Neural progenitor cell (in vitro differentiated cells): ENCODE data around the gene GPR68. TPM values are rescaled to one million over a fixed set of nuclear protein-coding genes. Genes with fewer than 3 reads are reported as not detected.
A peak's percentile ranks its signal among the peaks of the same experiment; 100 is the strongest.

Experiments used
- DNase-seq: peaks from one replicate; pipeline ENCODE4 v3.0.0-alpha.2; 2016; ENCODE audit warnings: low spot score
- H2AFZ ChIP-seq: fragments of 200-600 bp; sonication (generic); replicated peaks from 2 replicates; pipeline ENCODE4 v1.6.1; 2016; ENCODE audit warnings: antibody characterized with exemption
- H3F3A ChIP-seq: fragments of 200-600 bp; sonication (generic); 2 replicates; pipeline ENCODE4 v1.6.1; 2016; ENCODE audit warnings: antibody characterized with exemption, low read depth
- H3K27ac ChIP-seq: fragments of 200-600 bp; sonication (generic); 2 replicates; pipeline ENCODE4 v1.5.1; 2016; ENCODE audit warnings: mild to moderate bottlenecking
- H3K27me3 ChIP-seq: fragments of 200-600 bp; sonication (generic); 2 replicates; pipeline ENCODE4 v1.6.1; 2016; ENCODE audit warnings: mild to moderate bottlenecking, moderate library complexity
- H3K36me3 ChIP-seq: fragments of 200-600 bp; sonication (generic); 2 replicates; pipeline ENCODE4 v1.5.1; 2016
- H3K4me1 ChIP-seq: fragments of 200-600 bp; sonication (generic); 2 replicates; pipeline ENCODE4 v1.6.1; 2016; ENCODE audit warnings: mixed run types
- H3K4me2 ChIP-seq: fragments of 200-600 bp; sonication (generic); 2 replicates; pipeline ENCODE4 v1.6.1; 2016
- H3K4me3 ChIP-seq: fragments of 200-600 bp; sonication (generic); 2 replicates; pipeline ENCODE4 v1.5.1; 2016
- H3K79me2 ChIP-seq: fragments of 200-600 bp; sonication (generic); 2 replicates; pipeline ENCODE4 v1.6.1; 2016; ENCODE audit warnings: low read depth
- H3K9ac ChIP-seq: fragments of 200-600 bp; sonication (generic); 2 replicates; pipeline ENCODE4 v1.6.1; 2016
- H3K9me3 ChIP-seq: fragments of 200-600 bp; sonication (generic); 2 replicates; pipeline ENCODE4 v1.5.1; 2016; ENCODE audit warnings: low read depth
- H4K20me1 ChIP-seq: fragments of 200-600 bp; sonication (generic); 2 replicates; pipeline ENCODE4 v1.6.1; 2016; ENCODE audit warnings: low read depth
- H3K27ac Mint-ChIP-seq: 3 replicates; pipeline ENCODE4 v1.8.0; 2021; ENCODE audit warnings: mixed read lengths
- H3K27me3 Mint-ChIP-seq: 2 replicates; pipeline ENCODE4 v1.8.0; 2022; ENCODE audit warnings: low read depth, mild to moderate bottlenecking, inconsistent platforms, moderate library complexity, mixed read lengths; ENCODE audit not compliant: insufficient read depth
- H3K36me3 Mint-ChIP-seq: 3 replicates; pipeline ENCODE4 v1.8.0; 2021; ENCODE audit warnings: mixed read lengths
- H3K4me1 Mint-ChIP-seq: 3 replicates; pipeline ENCODE4 v1.8.0; 2021; ENCODE audit warnings: mixed read lengths
- H3K4me3 Mint-ChIP-seq: 3 replicates; pipeline ENCODE4 v1.8.0; 2021; ENCODE audit warnings: mild to moderate bottlenecking, moderate library complexity, mixed read lengths
- H3K9me3 Mint-ChIP-seq: 3 replicates; pipeline ENCODE4 v1.8.0; 2020; ENCODE audit warnings: mixed read lengths
- CTCF ChIP-seq: fragments of 200-600 bp; sonication (generic); IDR thresholded peaks from 2 replicates; pipeline ENCODE4 v1.5.1; 2017; ENCODE audit warnings: antibody characterized with exemption, mild to moderate bottlenecking
- EZH2 ChIP-seq: fragments of 200-600 bp; sonication (generic); IDR thresholded peaks from 2 replicates; pipeline ENCODE4 v1.6.1; 2017; ENCODE audit warnings: antibody characterized with exemption, mild to moderate bottlenecking, moderate library complexity
- EZH2phosphoT487 ChIP-seq: fragments of 200-600 bp; sonication (generic); IDR thresholded peaks from 2 replicates; pipeline ENCODE4 v1.6.1; 2017; ENCODE audit warnings: antibody characterized with exemption
- total RNA-seq: library from RNA; depleted of rRNA; stranded (reverse); fragments of >200 nt; gene quantifications from 2 replicates; pipeline ENCODE4 v1.2.3, GENCODE V29; 2015; ENCODE audit warnings: low replicate concordance

GPR68 gene, protein sequence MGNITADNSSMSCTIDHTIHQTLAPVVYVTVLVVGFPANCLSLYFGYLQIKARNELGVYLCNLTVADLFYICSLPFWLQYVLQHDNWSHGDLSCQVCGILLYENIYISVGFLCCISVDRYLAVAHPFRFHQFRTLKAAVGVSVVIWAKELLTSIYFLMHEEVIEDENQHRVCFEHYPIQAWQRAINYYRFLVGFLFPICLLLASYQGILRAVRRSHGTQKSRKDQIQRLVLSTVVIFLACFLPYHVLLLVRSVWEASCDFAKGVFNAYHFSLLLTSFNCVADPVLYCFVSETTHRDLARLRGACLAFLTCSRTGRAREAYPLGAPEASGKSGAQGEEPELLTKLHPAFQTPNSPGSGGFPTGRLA
- 0.84 TPM in 1 of 2 replicates, not detected in the other for total RNA-seq

- no peaks in the 10 kb centered on the region for H4K20me1 ChIP-seq
- no peaks in the 10 kb centered on the region for H3K27me3 ChIP-seq
- H3K27me3 Mint-ChIP-seq: peaks cover 13% of the 10 kb centered on the region
- H3K9me3 ChIP-seq: no peaks in the 10 kb centered on the region
- no peak within 1 kb of the TSS for H3K27ac Mint-ChIP-seq
- no peaks in the 10 kb centered on the region for H3F3A ChIP-seq
- DNase-seq: peak; percentile 71
- TF ChIP-seq EZH2 (no peak), CTCF (no peak), EZH2phosphoT487 (no peak)
- H3K4me1 Mint-ChIP-seq: peaks cover 18% of the 10 kb centered on the region
- no peaks in the 10 kb centered on the region for H3K36me3 Mint-ChIP-seq
- H3K4me2 ChIP-seq: peak within 1 kb of the TSS; percentile 35
- H3K4me3 Mint-ChIP-seq: no peak within 1 kb of the TSS
- no peaks in the 10 kb centered on the region for H3K79me2 ChIP-seq
- peaks cover 4% of the 10 kb centered on the region for H3K9me3 Mint-ChIP-seq
- no peaks in the 10 kb centered on the region for H3K4me1 ChIP-seq
- no peak within 1 kb of the TSS for H3K27ac ChIP-seq
- H3K36me3 ChIP-seq: no peaks in the 10 kb centered on the region
- peak within 1 kb of the TSS; percentile 40 for H2AFZ ChIP-seq
- no peak within 1 kb of the TSS for H3K4me3 ChIP-seq
- H3K9ac ChIP-seq: no peak within 1 kb of the TSS
Measured at GRCh38 chr14:91244501-91244901, at the start of gene GPR68. GPR68 (minus strand) TSS chr14:91244704; CDS start chr14:91235050, 9,654 bp downstream.

GRCh38 chr14:91294153-91294552 is 49.6 kb upstream of the GPR68 start:
- Histone ChIP-seq H3K9me3 (no peaks in the 10 kb centered on the region), H3K79me2 (no peaks in the 10 kb centered on the region), H3K9ac (no peak overlapping the region), H3K27me3 (no peaks in the 10 kb centered on the region), H3K36me3 (no peaks in the 10 kb centered on the region), H3F3A (no peaks in the 10 kb centered on the region), H3K4me1 (no peaks in the 10 kb centered on the region), H4K20me1 (no peaks in the 10 kb centered on the region), H3K4me3 (no peak overlapping the region), H3K4me2 (no peak overlapping the region), H3K27ac (no peak overlapping the region), H2AFZ (no peak overlapping the region)
- Mint-ChIP-seq H3K27me3 (no peaks in the 10 kb centered on the region), H3K9me3 (no peaks in the 10 kb centered on the region), H3K27ac (no peak overlapping the region), H3K4me1 (no peaks in the 10 kb centered on the region), H3K4me3 (no peak overlapping the region), H3K36me3 (peaks cover 24% of the 10 kb centered on the region)
- no peak for DNase-seq
- no peak for TF ChIP-seq CTCF
- no peak for TF ChIP-seq EZH2phosphoT487
- no peak for TF ChIP-seq EZH2

- Histone ChIP-seq H3K9me3 (no peaks in the 10 kb centered on the region), H3K27me3 (no peaks in the 10 kb centered on the region), H3K4me2 (no peak overlapping the region), H3K4me3 (no peak overlapping the region), H3K9ac (no peak overlapping the region), H3K36me3 (no peaks in the 10 kb centered on the region), H4K20me1 (no peaks in the 10 kb centered on the region), H3K27ac (no peak overlapping the region), H3K79me2 (no peaks in the 10 kb centered on the region), H2AFZ (no peak overlapping the region), H3K4me1 (no peaks in the 10 kb centered on the region), H3F3A (no peaks in the 10 kb centered on the region)
- TF ChIP-seq EZH2phosphoT487 (no peak), EZH2 (no peak), CTCF (no peak)
- no peak overlapping the region for H3K27ac Mint-ChIP-seq
- no peak for DNase-seq
- no peaks in the 10 kb centered on the region for H3K9me3 Mint-ChIP-seq
- no peak overlapping the region for H3K4me3 Mint-ChIP-seq
- no peaks in the 10 kb centered on the region for H3K4me1 Mint-ChIP-seq
- no peaks in the 10 kb centered on the region for H3K27me3 Mint-ChIP-seq
- H3K36me3 Mint-ChIP-seq: peaks cover 24% of the 10 kb centered on the region
Measured at GRCh38 chr14:91293281-91293680, 48.8 kb upstream of the GPR68 start.
